Left colon (tissue), 2 donors: ENCODE measurements around the gene CACNA2D1. TPM values are rescaled to one million over a fixed set of nuclear protein-coding genes. Genes with fewer than 3 reads are reported as not detected.

Experiments used
- ATAC-seq: fragments of 200-7000 bp; cut with Tn5 transposase; one replicate; pipeline ENCODE4 v1.9.1; 2020; ENCODE audit warnings: mild to moderate bottlenecking, moderate library complexity
- DNase-seq, 2 donors: peaks; one replicate each; pipeline ENCODE4 v3.0.0-alpha.2; 2020
- intact Hi-C, 2 donors: fragments of 100-400 bp; cut with DNase I in 1 of 2; cut with micrococcal nuclease in 1 of 2; formaldehyde crosslinking; loops; one replicate each; pipeline versions ENCODE4 v1.11.2 to v1.14.0; 2022; cut with DNase I, micrococcal nuclease
- total RNA-seq, 2 donors: library from RNA; stranded (reverse); fragmentation: NEBNext Ultra II Directional; extraction: Animal tissue kit (Norgen Biotek cat#: 25700); gene quantifications; one replicate each; pipeline ENCODE4 v1.2.1, GENCODE V29; 2021
- donor health status: DM: no; HTN: no; CAD: no.
- donor health status: DM: yes; HTN: yes; CAD: no.

CACNA2D1 gene
- total RNA-seq, 2 donors from 2014 or later: 2.5 to 10.9 TPM

DNA sequence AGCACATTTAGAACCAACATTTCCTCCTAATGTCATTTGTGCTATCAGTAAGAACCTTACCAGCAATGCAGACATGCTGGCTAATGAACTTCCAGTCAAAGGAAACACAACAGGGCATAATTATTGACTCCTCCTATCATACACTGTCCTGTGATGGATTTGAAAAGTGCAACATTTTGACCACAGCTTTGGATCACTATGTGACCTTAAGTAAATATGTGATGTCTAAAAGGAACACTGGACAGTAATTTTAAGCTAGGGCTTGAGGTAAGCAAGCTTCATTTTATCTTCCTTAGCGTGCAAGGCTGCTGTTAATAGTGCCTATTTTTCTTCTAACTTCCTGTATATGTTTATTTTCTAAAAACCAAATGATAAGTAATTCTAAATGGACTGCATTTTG, 433.2 kb downstream of the CACNA2D1 start:
- DNase-seq: no peak
- intact Hi-C loops: loop anchor here in 1 of 2 donors (10.0 kb wide), 1 partner anchor 506 kb away; no protein-coding TSS in a partner anchor
- ATAC-seq: no peak

- DNase-seq: no peak
- no peak for ATAC-seq
- intact Hi-C loops: no loop called here
These were observed 436.3 kb downstream of the CACNA2D1 start for GRCh38 chr7:82007315-82007714.

- no peak for DNase-seq
- intact Hi-C loops: no loop called here
- ATAC-seq: no peak
These were observed 438.5 kb downstream of the CACNA2D1 start for GRCh38 chr7:82005056-82005455.

- ATAC-seq (no peak), DNase-seq (no peak)
- intact Hi-C loops: no loop called here
These were observed 450.4 kb downstream of the CACNA2D1 start for GRCh38 chr7:81993186-81993585.

DNA sequence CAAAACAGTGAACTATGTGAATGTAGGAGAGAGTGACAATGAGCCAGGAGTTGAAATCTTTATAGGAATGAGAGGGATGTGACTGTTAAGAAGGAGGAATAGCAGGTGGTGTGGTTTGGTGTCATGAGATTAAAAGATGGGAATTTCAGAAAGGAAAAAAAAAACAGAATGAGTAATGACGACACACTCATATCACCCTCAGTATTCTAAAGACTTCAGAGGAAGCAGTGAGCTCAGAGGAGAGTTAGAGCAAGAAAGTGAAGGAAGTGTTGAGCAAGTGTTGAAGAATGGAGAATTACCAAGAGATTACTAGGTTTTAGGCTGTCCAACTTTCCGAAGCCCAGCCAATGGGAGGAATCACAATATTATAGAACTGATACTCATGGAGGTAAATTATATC, 453.2 kb downstream of the CACNA2D1 start:
- no peak for ATAC-seq
- DNase-seq: no peak
- intact Hi-C loops: no loop called here

- DNase-seq: no peak
- ATAC-seq: no peak
These were observed 456.7 kb downstream of the CACNA2D1 start for GRCh38 chr7:81986723-81987470.

DNA sequence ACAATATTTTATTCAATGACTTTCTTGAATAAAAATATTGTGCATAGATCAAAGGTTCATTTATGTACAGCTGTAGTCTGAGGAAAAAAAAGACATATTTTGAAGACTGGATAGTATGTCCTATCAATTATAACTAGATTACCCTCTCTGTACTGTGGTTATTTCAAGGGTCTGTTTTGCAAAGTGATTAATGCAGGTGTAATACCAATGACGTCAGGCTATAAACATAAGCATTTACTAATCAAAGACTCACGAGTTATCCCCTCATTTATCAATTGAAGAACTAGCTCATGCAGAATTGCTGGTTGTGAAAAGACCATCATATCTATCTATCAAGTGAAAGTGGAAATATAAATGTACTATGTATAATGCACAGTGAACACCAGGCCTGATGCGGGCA, 460.2 kb downstream of the CACNA2D1 start:
- no peak for DNase-seq
- intact Hi-C loops: no loop called here
- ATAC-seq: no peak

More at GRCh38 chr7:81986723-81987470, 456.7 kb downstream of the CACNA2D1 start:
- intact Hi-C loops: no loop called here

- ATAC-seq (no peak), DNase-seq (no peak)
- intact Hi-C loops: no loop called here
These were observed 470.5 kb downstream of the CACNA2D1 start for GRCh38 chr7:81973117-81973516.

GRCh38 chr7:81960026-81960425, 483.6 kb downstream of the CACNA2D1 start:
- no peak for DNase-seq
- intact Hi-C loops: no loop called here
- no peak for ATAC-seq

DNA sequence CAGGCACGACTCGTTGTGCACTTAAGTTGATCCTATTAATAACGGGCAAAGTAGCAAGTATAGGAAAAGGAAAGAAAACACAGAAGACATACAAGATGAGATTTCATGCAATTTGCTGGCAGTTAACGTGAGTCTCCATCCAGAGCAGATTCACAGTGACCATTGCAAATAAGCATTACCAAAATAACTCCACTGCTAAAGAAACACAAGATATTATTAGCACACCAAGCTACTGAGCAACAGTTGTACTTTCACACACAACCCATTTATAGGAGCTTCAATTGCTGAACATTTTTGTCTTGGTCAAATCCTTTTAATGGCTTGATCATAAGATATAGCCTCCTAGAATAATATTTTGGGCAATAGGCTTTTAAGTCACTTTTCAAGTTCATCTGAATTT, 486.1 kb downstream of the CACNA2D1 start:
- intact Hi-C loops: loop anchor here in 1 of 2 donors (10.0 kb wide), 1 partner anchor 453 kb away; no protein-coding TSS in a partner anchor
- DNase-seq (no peak), ATAC-seq (no peak)

- ATAC-seq: no peak
- no peak for DNase-seq
- intact Hi-C loops: loop anchor here in 1 of 2 donors (10.0 kb wide), 1 partner anchor 452 kb away; no protein-coding TSS in a partner anchor
These were observed 487.1 kb downstream of the CACNA2D1 start for GRCh38 chr7:81956520-81956919.

DNA sequence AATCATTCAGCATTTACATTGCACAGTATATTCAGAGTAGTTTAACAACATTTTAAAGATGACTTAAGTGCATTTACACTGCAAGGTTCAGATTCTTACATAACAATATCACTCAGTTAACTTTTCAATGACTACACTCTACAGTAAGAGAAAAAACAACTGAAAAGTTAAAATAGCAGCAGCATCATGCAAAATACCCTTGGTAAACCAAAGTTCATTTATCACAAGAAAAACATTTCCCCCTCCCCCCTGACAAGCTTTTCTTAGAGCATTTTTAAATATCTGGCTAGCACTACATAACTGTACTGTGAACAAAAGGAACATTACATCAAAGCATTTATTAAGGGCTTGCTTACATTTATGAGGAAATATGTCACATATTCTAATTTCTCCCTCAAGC, 494.3 kb downstream of the CACNA2D1 start:
- ATAC-seq: no peak
- intact Hi-C loops: no loop called here
- no peak for DNase-seq

- intact Hi-C loops: no loop called here
- no peak for ATAC-seq
- DNase-seq: no peak
These were observed 499.5 kb downstream of the CACNA2D1 start for GRCh38 chr7:81944058-81944457.

DNA sequence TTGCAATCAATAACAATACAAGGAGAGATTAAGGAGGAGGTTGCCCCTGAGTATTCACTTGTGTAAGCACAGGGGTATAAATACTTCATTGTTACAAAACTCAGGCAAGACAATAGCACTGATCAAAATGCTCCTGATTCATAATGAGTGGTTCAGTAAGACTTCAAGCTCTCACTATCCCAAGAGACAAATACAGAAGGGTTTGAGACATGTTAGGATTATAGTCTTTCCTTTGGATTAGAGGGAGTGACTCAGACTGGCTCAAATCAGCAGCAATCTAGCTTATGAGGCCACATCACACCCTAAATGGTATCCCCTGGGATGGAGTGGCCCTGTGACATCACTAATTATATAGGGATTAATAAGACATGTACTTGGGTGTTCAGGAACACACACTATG, 506.5 kb downstream of the CACNA2D1 start:
- no peak for ATAC-seq
- intact Hi-C loops: no loop called here
- DNase-seq: no peak

- DNase-seq (no peak), ATAC-seq (no peak)
- intact Hi-C loops: no loop called here
These were observed 508.8 kb downstream of the CACNA2D1 start for GRCh38 chr7:81934596-81935301.

- DNase-seq: no peak
- intact Hi-C loops: no loop called here
- no peak for ATAC-seq
These were observed 510.6 kb downstream of the CACNA2D1 start for GRCh38 chr7:81932936-81933335.

DNA sequence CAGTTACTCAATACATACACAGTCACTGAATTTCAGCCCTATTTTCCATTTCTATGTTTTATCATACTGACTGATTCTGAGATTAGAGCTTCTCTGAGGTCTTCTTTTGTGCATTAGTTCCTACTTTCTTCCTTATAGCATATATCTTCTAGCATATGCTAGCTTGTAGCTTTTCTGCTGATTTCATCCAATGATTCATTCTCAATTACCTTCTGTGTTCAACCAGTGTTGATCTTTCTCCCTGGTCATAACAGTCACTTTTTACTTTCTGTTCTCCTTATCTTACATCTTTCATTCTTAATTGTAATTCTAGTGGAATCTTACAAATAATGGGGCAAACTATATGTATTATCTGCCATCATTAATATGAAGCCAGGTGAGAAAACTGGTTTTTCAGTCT, 514.2 kb downstream of the CACNA2D1 start:
- ATAC-seq (no peak), DNase-seq (no peak)
- intact Hi-C loops: no loop called here

DNA sequence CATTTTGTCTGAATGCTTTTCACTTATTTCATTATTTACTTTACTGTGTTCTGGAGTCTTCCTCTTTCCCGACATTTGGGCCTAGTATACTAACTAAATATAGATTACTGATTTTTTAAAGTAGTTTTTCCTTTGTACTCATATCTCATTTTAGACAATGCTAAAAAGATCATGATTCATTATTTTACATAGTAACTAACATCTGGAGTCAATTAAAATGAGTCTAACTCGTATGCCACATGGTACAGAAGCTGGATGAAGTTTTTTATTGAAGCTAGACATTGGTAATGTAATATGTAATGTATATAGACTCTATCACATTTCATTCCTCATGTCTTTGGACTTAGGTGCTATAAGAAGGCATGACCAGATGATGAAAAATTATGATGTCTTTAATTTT, 517.4 kb downstream of the CACNA2D1 start:
- ATAC-seq (no peak), DNase-seq (no peak)
- intact Hi-C loops: no loop called here

GRCh38 chr7:81925530-81925929, 518.0 kb downstream of the CACNA2D1 start:
- intact Hi-C loops: no loop called here
- DNase-seq: no peak
- no peak for ATAC-seq

- DNase-seq (no peak), ATAC-seq (no peak)
- intact Hi-C loops: no loop called here
These were observed 519.1 kb downstream of the CACNA2D1 start for GRCh38 chr7:81924494-81924893.
